Esophagus muscularis mucosa (tissue), 4 donors: Measurements from ENCODE around the gene DIP2A. TPM values are rescaled to one million over a fixed set of nuclear protein-coding genes. Genes with fewer than 3 reads are reported as not detected.

Experiments
- DNase-seq: peaks from one replicate; pipeline ENCODE4 v3.0.0-alpha.2; 2017; ENCODE audit errors: extremely low spot score
- H3K27ac ChIP-seq, 4 donors: fragments of 200-600 bp; sonication (generic); replicated peaks in 1 of 4; 1 replicate in 3 of 4; 2 replicates in 1 of 4; pipeline ENCODE4 v1.5.1; 2016 to 2019; ENCODE audit warnings: mild to moderate bottlenecking in 1 of 4
- H3K27me3 ChIP-seq, 4 donors: fragments of 200-600 bp; sonication (generic); one replicate each; pipeline versions ENCODE4 v1.5.1 to v1.6.0; 2016 to 2019
- H3K36me3 ChIP-seq, 4 donors: fragments of 200-600 bp; sonication (generic); one replicate each; pipeline ENCODE4 v1.5.1; 2016 to 2019
- H3K4me1 ChIP-seq, 4 donors: fragments of 200-600 bp; sonication (generic); one replicate each; pipeline ENCODE4 v1.5.1; 2016 to 2019
- H3K4me3 ChIP-seq, 4 donors: fragments of 200-600 bp; sonication (generic); 1 replicate in 2 of 4; 2 replicates in 2 of 4; pipeline ENCODE4 v1.5.1; 2016 to 2019; ENCODE audit warnings: mild to moderate bottlenecking in 4 of 4, moderate library complexity in 1 of 4
- H3K9me3 ChIP-seq, 4 donors: fragments of 200-600 bp; sonication (generic); 1 replicate in 3 of 4; 2 replicates in 1 of 4; pipeline ENCODE4 v1.5.1; 2016 to 2019
- EP300 ChIP-seq: sonication (generic); formaldehyde crosslinking; IDR thresholded peaks from one replicate; pipeline ENCODE4 v1.6.1; 2017; ENCODE audit warnings: antibody characterized with exemption
- POLR2A ChIP-seq: fragments of 450-650 bp; IDR thresholded peaks from one replicate; pipeline ENCODE4 v1.6.1; 2017; ENCODE audit warnings: antibody characterized with exemption, moderate library complexity, mild to moderate bottlenecking, low read depth
- POLR2AphosphoS5 ChIP-seq, 2 donors: sonication (generic); formaldehyde crosslinking; IDR thresholded peaks; one replicate each; pipeline ENCODE4 v1.6.1; 2017; ENCODE audit warnings: antibody characterized with exemption in 2 of 2
- WGBS: methylation state at CpG from one replicate; pipeline ENCODE4 v1.1.5; 2018; 5-methylcytosine and 5-hydroxymethylcytosine counted together
- intact Hi-C: fragments of 100-400 bp; cut with DNase I; formaldehyde crosslinking; loops from one replicate; pipeline ENCODE4 v1.15.1; 2023
- total RNA-seq, 4 donors: library from RNA; depleted of rRNA; stranded (reverse); fragments of >200 nt; gene quantifications; one replicate each; pipeline versions ENCODE4 v1.1.0 to v1.2.1, GENCODE V29; 2016
- TF ChIP-seq, protein P1 (sequence below), 3 experiments: fragments of 200-600 bp in 2 of 3; fragments of 450-650 bp in 1 of 3; sonication (generic) in 2 of 3; IDR thresholded peaks; one replicate each; pipeline ENCODE4 v1.5.1; 2017 to 2019; ENCODE audit warnings: antibody characterized with exemption in 3 of 3, mild to moderate bottlenecking in 2 of 3, moderate library complexity in 1 of 3

Gene DIP2A
- total RNA-seq, 4 donors from 2014 or later = 19.2 to 33.4 (median 28.7) TPM

DNA sequence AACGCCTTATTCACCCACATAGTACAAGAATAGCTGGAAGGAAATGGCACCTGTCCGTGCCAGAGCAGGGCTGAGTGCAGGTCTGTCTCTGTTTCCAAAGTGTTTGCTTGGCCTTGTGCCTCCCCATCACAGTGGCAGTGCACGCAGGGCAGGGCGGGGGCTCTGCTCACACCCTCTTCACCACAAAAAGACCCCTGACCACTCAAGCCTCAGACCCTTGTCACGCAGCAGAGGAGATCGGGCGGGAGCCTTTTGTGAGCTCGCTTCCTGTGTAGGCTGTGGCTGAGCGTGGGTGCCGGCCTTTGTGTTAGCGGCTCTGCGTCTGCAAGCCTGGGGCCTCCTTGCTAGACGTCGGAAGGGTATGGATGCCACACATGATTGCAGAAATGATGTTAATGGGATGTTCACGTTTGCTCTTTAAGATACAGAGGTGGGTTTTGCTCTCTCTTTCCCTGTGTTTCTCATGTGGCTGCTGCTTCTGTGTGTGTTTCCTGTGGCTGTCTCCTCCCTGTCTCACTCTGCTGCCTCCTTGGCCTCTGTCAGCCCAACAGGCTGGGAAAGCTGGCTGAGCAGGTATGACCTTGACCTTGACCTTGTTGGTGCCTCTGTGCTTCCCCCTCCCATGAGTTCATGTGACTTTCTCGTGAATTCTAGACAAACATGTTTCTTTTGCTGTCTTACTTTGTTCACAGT, 100.7 kb downstream of the DIP2A start:
- peaks cover 0 to 8% (median 0%) of the 10 kb centered on the region in 4 donors for H3K4me1 ChIP-seq
- TF ChIP-seq, protein P1, sequence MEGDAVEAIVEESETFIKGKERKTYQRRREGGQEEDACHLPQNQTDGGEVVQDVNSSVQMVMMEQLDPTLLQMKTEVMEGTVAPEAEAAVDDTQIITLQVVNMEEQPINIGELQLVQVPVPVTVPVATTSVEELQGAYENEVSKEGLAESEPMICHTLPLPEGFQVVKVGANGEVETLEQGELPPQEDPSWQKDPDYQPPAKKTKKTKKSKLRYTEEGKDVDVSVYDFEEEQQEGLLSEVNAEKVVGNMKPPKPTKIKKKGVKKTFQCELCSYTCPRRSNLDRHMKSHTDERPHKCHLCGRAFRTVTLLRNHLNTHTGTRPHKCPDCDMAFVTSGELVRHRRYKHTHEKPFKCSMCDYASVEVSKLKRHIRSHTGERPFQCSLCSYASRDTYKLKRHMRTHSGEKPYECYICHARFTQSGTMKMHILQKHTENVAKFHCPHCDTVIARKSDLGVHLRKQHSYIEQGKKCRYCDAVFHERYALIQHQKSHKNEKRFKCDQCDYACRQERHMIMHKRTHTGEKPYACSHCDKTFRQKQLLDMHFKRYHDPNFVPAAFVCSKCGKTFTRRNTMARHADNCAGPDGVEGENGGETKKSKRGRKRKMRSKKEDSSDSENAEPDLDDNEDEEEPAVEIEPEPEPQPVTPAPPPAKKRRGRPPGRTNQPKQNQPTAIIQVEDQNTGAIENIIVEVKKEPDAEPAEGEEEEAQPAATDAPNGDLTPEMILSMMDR (IDR thresholded peaks at IDR 0.05) = no peak
- TF ChIP-seq EP300 = no peak
- no peak for TF ChIP-seq POLR2A
- TF ChIP-seq POLR2AphosphoS5 (IDR thresholded peaks at IDR 0.05) = no peak
- no peak overlapping the region for H3K4me3 ChIP-seq
- H3K9me3 ChIP-seq = no peaks in the 10 kb centered on the region
- H3K27ac ChIP-seq = no peak overlapping the region
- WGBS = 88% methylated on average over 14 of the region's 16 CpGs
- DNase-seq = peak; percentile 87
- H3K27me3 ChIP-seq = no peaks in the 10 kb centered on the region
- intact Hi-C loops = no loop called here
- peaks cover 52 to 100% (median 90%) of the 10 kb centered on the region in 4 donors for H3K36me3 ChIP-seq

DNA sequence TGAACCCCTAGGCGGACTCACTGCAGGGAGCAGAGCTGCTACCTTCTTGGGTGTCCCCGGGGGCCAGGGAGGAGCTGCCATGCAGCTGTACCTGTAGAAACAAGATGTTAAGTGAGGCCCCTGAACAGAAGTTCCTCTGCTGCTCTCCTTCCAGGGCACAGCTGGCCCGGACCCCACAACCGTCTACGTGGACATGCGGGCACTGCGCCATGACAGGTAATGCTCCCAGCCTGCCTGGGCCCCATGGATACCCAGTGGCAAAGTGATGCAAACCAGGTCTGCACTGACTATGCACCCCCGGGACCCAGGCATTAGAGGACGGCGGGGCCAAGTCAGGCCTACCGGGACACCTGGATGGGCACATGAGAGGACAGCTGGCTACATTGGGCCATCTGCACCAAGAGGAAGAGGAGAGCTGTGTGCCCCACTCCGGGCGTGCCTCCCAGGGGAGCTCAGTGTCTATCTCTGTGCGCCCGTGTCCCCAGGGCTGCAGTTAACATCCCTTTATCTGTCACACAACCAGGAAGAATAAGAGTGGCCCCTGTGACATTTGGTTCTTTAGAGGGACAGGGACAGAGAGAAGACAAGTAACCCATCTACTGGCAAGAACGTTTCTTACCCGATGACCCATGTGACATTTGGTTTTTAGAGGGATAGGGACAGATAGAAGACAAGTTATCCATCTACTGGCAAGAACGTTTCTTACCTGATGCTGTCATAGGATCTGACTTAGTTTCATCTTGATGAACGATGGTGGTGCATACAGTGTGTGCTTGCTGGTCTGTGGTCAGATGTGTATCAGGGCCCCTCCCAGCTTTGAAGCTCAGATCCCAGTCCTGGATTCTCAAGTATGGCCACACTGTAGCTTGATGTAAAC, 102.1 kb downstream of the DIP2A start:
- no peak overlapping the region for H3K4me3 ChIP-seq
- no peaks in the 10 kb centered on the region for H3K27me3 ChIP-seq
- peak; percentile 84 for DNase-seq
- peaks cover 45 to 100% (median 90%) of the 10 kb centered on the region in 4 donors for H3K36me3 ChIP-seq
- H3K9me3 ChIP-seq = no peaks in the 10 kb centered on the region
- H3K4me1 ChIP-seq = peaks cover 0 to 8% (median 0%) of the 10 kb centered on the region in 4 donors
- 95% methylated on average over 11 of the region's 19 CpGs for WGBS
- no peak overlapping the region for H3K27ac ChIP-seq
- intact Hi-C loops = no loop called here
- TF ChIP-seq, protein P1 (IDR thresholded peaks at IDR 0.05) = no peak
- TF ChIP-seq EP300 (no peak), POLR2AphosphoS5 (IDR thresholded peaks at IDR 0.05) (no peak), POLR2A (no peak)

DNA sequence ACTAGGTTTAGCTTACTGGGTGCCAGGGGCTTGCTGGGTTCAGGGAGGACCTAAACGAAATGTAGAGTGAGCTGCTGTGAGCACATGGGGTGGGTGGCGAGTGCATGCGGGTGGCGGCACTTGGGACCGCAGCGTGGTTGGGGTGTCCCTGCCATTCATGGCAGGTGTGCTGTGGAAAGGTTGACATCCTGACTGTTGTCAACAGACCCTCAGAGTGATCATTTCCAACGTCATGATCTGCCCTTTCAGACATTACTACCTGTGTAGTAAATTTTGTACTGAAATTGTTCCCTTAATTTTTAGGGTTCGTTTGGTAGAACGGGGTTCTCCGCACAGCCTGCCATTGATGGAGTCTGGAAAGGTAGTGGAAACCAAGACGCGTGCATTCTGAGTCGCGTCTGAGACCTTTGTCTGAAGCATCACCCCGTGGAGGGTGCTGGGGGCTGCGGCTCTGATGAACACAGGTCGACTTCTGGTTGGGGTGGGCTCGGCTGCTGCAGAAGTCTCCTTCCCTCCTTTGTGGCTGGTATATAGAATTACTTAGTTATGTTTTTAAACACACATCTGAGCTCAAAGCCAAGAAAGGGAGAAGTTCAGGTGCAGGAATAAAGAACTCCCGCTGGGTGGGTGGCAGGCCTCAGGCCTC, 102.9 kb downstream of the DIP2A start:
- TF ChIP-seq, protein P1 (IDR thresholded peaks at IDR 0.05) = no peak
- TF ChIP-seq POLR2AphosphoS5 (IDR thresholded peaks at IDR 0.05) (no peak), POLR2A (no peak), EP300 (no peak)
- Histone ChIP-seq H3K36me3 (peaks cover 46 to 100% (median 90%) of the 10 kb centered on the region in 4 donors), H3K9me3 (no peaks in the 10 kb centered on the region), H3K27me3 (no peaks in the 10 kb centered on the region), H3K4me1 (peaks cover 0 to 8% (median 0%) of the 10 kb centered on the region in 4 donors), H3K4me3 (no peak overlapping the region), H3K27ac (no peak overlapping the region)
- intact Hi-C loops = no loop called here
- peak; percentile 85 for DNase-seq
- 94% methylated on average over 19 of the region's 19 CpGs for WGBS

DNA sequence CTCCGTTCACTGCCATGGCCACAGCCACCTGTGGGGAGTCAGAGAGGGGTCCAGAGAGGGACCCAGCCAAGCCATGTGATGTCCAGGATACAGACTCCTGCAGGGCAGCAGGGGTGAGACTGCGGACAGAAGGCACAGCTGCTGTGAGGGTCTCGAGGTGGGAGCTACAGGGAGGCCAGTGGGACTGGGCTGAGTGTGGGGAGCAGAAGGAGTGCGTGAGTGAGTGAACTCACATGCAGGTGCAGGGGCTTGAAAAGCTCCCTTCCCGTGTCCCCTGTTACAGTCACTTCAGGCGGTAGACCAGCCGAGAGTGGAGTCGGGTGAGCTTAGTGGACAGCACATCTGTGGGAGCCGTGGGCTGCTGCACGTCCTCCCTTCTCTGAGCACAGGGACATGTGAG, 103.8 kb downstream of the DIP2A start:
- Histone ChIP-seq H3K27me3 (no peaks in the 10 kb centered on the region), H3K4me3 (no peak overlapping the region), H3K4me1 (peaks cover 0 to 8% (median 0%) of the 10 kb centered on the region in 4 donors), H3K27ac (no peak overlapping the region), H3K36me3 (peaks cover 41 to 100% (median 90%) of the 10 kb centered on the region in 4 donors), H3K9me3 (no peaks in the 10 kb centered on the region)
- intact Hi-C loops = no loop called here
- 74% methylated on average over 9 of the region's 10 CpGs for WGBS
- TF ChIP-seq POLR2A = no peak
- TF ChIP-seq EP300 = no peak
- TF ChIP-seq POLR2AphosphoS5 (IDR thresholded peaks at IDR 0.05) = no peak
- DNase-seq = peak; percentile 60
